ENCODE results near the gene SLAMF1. TPM values are rescaled to one million over a fixed set of nuclear protein-coding genes. Genes with fewer than 3 reads are reported as not detected.
A peak's percentile ranks its signal among the peaks of the same experiment; 100 is the strongest.

The SLAMF1 gene
- total and polyA plus RNA-seq, 9 of the 15 experiments (the other 6 are each of a cell fraction or from before 2014, with no cell fraction given): 0.04 to 0.17 (median 0.11) TPM; not detected in 4

DNA sequence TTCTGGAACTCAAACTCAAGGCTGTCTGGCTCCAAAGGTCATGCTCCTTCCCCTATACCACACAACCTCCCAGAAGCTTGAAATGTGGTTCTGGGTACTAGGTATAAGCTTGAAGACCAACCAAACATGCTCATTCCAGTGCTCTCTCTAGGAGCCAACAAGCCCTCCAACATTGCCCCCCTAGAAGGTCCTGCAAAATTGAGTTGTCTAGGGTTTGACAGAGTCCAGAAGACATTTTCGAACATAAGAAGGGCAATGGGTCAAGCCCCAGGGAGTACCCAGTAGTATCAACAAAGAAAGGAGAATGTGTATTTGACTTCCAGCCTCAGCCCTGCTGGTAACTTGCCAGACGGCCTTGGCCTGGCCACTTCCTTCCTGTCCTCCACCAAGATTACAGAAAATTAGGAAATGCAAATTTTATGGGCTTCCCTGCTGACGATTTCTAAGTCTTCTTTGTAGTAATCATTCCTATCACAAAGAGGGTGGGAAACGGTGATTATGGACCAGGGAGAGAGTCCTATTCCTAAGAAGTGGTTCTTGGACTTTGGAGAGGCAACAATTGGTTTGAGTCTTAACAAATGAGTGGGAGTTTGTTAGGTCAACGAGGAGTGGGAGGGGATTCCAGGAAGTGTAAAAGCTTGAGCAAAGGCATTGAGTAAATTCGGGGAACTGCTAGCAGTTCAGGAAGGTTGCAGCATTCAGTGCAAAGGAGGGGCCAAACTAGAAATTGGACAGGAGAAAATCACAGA lies 18.7 kb upstream of the SLAMF1 start (continued):
- TF ChIP-seq ETV6 (IDR thresholded peaks at IDR 0.05; ENCODE audit: borderline replicate concordance in 1 of 2, low read depth in 2 of 2, low read length in 1 of 2): peak; percentile 95 to 99
- TF ChIP-seq ETV6 (CRISPR knock-in tag; IDR thresholded peaks at IDR 0.05; ENCODE audit: borderline replicate concordance): no peak
- peak; percentile 60 for TF ChIP-seq EP400 (IDR thresholded peaks at IDR 0.05)
- TF ChIP-seq, protein P1, sequence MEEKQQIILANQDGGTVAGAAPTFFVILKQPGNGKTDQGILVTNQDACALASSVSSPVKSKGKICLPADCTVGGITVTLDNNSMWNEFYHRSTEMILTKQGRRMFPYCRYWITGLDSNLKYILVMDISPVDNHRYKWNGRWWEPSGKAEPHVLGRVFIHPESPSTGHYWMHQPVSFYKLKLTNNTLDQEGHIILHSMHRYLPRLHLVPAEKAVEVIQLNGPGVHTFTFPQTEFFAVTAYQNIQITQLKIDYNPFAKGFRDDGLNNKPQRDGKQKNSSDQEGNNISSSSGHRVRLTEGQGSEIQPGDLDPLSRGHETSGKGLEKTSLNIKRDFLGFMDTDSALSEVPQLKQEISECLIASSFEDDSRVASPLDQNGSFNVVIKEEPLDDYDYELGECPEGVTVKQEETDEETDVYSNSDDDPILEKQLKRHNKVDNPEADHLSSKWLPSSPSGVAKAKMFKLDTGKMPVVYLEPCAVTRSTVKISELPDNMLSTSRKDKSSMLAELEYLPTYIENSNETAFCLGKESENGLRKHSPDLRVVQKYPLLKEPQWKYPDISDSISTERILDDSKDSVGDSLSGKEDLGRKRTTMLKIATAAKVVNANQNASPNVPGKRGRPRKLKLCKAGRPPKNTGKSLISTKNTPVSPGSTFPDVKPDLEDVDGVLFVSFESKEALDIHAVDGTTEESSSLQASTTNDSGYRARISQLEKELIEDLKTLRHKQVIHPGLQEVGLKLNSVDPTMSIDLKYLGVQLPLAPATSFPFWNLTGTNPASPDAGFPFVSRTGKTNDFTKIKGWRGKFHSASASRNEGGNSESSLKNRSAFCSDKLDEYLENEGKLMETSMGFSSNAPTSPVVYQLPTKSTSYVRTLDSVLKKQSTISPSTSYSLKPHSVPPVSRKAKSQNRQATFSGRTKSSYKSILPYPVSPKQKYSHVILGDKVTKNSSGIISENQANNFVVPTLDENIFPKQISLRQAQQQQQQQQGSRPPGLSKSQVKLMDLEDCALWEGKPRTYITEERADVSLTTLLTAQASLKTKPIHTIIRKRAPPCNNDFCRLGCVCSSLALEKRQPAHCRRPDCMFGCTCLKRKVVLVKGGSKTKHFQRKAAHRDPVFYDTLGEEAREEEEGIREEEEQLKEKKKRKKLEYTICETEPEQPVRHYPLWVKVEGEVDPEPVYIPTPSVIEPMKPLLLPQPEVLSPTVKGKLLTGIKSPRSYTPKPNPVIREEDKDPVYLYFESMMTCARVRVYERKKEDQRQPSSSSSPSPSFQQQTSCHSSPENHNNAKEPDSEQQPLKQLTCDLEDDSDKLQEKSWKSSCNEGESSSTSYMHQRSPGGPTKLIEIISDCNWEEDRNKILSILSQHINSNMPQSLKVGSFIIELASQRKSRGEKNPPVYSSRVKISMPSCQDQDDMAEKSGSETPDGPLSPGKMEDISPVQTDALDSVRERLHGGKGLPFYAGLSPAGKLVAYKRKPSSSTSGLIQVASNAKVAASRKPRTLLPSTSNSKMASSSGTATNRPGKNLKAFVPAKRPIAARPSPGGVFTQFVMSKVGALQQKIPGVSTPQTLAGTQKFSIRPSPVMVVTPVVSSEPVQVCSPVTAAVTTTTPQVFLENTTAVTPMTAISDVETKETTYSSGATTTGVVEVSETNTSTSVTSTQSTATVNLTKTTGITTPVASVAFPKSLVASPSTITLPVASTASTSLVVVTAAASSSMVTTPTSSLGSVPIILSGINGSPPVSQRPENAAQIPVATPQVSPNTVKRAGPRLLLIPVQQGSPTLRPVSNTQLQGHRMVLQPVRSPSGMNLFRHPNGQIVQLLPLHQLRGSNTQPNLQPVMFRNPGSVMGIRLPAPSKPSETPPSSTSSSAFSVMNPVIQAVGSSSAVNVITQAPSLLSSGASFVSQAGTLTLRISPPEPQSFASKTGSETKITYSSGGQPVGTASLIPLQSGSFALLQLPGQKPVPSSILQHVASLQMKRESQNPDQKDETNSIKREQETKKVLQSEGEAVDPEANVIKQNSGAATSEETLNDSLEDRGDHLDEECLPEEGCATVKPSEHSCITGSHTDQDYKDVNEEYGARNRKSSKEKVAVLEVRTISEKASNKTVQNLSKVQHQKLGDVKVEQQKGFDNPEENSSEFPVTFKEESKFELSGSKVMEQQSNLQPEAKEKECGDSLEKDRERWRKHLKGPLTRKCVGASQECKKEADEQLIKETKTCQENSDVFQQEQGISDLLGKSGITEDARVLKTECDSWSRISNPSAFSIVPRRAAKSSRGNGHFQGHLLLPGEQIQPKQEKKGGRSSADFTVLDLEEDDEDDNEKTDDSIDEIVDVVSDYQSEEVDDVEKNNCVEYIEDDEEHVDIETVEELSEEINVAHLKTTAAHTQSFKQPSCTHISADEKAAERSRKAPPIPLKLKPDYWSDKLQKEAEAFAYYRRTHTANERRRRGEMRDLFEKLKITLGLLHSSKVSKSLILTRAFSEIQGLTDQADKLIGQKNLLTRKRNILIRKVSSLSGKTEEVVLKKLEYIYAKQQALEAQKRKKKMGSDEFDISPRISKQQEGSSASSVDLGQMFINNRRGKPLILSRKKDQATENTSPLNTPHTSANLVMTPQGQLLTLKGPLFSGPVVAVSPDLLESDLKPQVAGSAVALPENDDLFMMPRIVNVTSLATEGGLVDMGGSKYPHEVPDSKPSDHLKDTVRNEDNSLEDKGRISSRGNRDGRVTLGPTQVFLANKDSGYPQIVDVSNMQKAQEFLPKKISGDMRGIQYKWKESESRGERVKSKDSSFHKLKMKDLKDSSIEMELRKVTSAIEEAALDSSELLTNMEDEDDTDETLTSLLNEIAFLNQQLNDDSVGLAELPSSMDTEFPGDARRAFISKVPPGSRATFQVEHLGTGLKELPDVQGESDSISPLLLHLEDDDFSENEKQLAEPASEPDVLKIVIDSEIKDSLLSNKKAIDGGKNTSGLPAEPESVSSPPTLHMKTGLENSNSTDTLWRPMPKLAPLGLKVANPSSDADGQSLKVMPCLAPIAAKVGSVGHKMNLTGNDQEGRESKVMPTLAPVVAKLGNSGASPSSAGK (IDR thresholded peaks at IDR 0.05): peak; percentile 39; the same call in 1 of the 2 replicates
- TF ChIP-seq ARNT (IDR thresholded peaks at IDR 0.05): peak; percentile 33 to 74; a peak in 2 of 4 replicates
- TF ChIP-seq ELF2 (CRISPR knock-in tag; IDR thresholded peaks at IDR 0.05): peak; percentile 80; the same call in 1 of the 2 replicates
- TF ChIP-seq ZNF695 (CRISPR knock-in tag; IDR thresholded peaks at IDR 0.05): no peak
- TF ChIP-seq, protein P2, sequence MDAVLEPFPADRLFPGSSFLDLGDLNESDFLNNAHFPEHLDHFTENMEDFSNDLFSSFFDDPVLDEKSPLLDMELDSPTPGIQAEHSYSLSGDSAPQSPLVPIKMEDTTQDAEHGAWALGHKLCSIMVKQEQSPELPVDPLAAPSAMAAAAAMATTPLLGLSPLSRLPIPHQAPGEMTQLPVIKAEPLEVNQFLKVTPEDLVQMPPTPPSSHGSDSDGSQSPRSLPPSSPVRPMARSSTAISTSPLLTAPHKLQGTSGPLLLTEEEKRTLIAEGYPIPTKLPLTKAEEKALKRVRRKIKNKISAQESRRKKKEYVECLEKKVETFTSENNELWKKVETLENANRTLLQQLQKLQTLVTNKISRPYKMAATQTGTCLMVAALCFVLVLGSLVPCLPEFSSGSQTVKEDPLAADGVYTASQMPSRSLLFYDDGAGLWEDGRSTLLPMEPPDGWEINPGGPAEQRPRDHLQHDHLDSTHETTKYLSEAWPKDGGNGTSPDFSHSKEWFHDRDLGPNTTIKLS (IDR thresholded peaks at IDR 0.05; ENCODE audit: borderline replicate concordance, low read depth): 0 out of 2 replicates have a peak, but pooled peaks have one; percentile 30
- 0 out of 2 replicates have a peak, but pooled peaks have one; percentile 36 for TF ChIP-seq SUPT5H (IDR thresholded peaks at IDR 0.05)
